Mucosa of descending colon (tissue), 3 donors: Measurements from ENCODE around the gene SCRN1. TPM values are rescaled to one million over a fixed set of nuclear protein-coding genes. Genes with fewer than 3 reads are reported as not detected.

ENCODE experiments used
- ATAC-seq: fragments of 200-7000 bp; cut with Tn5 transposase; one replicate; pipeline ENCODE4 v1.9.1; 2020; ENCODE audit warnings: mild to moderate bottlenecking, moderate library complexity
- DNase-seq, 3 donors: peaks; one replicate each; pipeline ENCODE4 v3.0.0-alpha.2; 2020
- H3K36me3 ChIP-seq: fragments of 200-600 bp; one replicate; pipeline ENCODE4 v1.8.0; 2021; ENCODE audit warnings: low read depth, mild to moderate bottlenecking
- H3K4me1 ChIP-seq: fragments of 200-600 bp; one replicate; pipeline ENCODE4 v1.8.0; 2021; ENCODE audit warnings: low read depth, mild to moderate bottlenecking
- H3K4me3 ChIP-seq: fragments of 200-600 bp; one replicate; pipeline ENCODE4 v1.8.0; 2021; ENCODE audit warnings: mild to moderate bottlenecking
- H3K9me3 ChIP-seq: fragments of 200-600 bp; one replicate; pipeline ENCODE4 v1.8.0; 2021; ENCODE audit warnings: mild to moderate bottlenecking
- intact Hi-C, 2 donors: fragments of 100-400 bp; cut with DNase I in 1 of 2; cut with micrococcal nuclease in 1 of 2; formaldehyde crosslinking; loops; one replicate each; pipeline versions ENCODE4 v1.11.0 to v1.11.1; 2022; cut with DNase I, micrococcal nuclease
- total RNA-seq, 3 donors: library from RNA; stranded (reverse); fragmentation: NEBNext Ultra II Directional in 2 of 3; extraction: Animal tissue kit (Norgen Biotek cat#: 25700) in 2 of 3; gene quantifications; one replicate each; pipeline versions ENCODE4 v1.2.1 to v1.2.4, GENCODE V29; 2021 to 2023
- TF ChIP-seq, protein P1 (sequence below): fragments of 200-600 bp; IDR thresholded peaks from one replicate; pipeline ENCODE4 v1.8.0; 2022; ENCODE audit warnings: antibody characterized with exemption, mild to moderate bottlenecking
- donor health status: DM: no; HTN: no; CAD: no; lungs with moderate emphysema.
- donor health status: DM: no; HTN: no; CAD: no.
- donor health status: DM: no; HTN: yes; CAD: no.

The SCRN1 gene
- total RNA-seq, 3 donors from 2014 or later: 6.4 to 60.2 (median 11.2) TPM

DNA sequence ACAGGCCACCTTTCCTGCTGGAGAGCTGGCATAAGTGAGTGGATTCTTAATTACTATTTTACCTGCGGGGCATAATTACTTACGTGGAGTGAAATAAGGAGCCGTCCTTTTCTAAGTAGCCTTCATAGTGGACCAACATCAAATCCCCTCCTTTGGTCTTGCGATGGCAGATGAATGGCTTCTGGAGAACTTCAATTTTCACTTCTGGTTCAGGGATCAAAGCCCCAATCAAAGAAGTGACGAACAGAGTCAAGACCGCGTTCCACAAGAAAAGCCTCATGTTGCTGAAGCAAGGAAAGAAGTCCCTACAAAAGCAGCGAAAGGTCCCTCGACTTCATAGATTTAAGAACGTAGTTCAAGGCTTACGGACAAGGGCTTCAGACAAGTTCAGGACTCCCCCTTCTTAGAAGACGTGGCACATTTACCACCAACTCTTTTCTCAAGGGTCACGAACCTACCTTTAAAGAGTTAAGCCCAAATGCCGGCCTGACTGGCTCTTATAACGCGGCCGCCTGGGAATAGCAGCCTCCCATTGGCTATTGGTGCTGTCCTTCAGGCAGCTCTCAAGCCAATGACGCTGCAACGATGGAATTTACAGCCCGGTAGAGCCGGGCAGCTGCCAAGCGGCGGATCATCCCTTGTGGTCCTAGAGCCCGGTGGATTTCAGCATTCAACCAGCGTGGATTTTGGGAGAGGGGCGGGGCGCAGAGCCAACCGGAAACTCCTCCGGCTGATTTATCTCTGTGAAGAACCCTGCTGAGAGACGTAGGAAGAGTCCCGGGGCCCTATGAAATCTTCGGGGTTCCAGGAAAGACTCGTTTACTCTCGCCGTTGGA, 36.8 kb upstream of the SCRN1 start, which contains the start of gene FKBP14:
FKBP14 (minus strand) TSS at position 474 of the 836 bp plus-strand sequence; CDS start at position 280, 194 bp downstream.
- peak; percentile 89 for ATAC-seq
- Histone ChIP-seq H3K9me3 (no peaks in the 10 kb centered on the region), H3K4me3 (peak within 1 kb of the TSS; percentile 12), H3K36me3 (no peaks in the 10 kb centered on the region), H3K4me1 (peaks cover 23% of the 10 kb centered on the region)
- intact Hi-C loops: no loop called here
- TF ChIP-seq, protein P1, sequence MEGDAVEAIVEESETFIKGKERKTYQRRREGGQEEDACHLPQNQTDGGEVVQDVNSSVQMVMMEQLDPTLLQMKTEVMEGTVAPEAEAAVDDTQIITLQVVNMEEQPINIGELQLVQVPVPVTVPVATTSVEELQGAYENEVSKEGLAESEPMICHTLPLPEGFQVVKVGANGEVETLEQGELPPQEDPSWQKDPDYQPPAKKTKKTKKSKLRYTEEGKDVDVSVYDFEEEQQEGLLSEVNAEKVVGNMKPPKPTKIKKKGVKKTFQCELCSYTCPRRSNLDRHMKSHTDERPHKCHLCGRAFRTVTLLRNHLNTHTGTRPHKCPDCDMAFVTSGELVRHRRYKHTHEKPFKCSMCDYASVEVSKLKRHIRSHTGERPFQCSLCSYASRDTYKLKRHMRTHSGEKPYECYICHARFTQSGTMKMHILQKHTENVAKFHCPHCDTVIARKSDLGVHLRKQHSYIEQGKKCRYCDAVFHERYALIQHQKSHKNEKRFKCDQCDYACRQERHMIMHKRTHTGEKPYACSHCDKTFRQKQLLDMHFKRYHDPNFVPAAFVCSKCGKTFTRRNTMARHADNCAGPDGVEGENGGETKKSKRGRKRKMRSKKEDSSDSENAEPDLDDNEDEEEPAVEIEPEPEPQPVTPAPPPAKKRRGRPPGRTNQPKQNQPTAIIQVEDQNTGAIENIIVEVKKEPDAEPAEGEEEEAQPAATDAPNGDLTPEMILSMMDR: no peak
- DNase-seq: peak; percentile 95 to 98 (median 97)

DNA sequence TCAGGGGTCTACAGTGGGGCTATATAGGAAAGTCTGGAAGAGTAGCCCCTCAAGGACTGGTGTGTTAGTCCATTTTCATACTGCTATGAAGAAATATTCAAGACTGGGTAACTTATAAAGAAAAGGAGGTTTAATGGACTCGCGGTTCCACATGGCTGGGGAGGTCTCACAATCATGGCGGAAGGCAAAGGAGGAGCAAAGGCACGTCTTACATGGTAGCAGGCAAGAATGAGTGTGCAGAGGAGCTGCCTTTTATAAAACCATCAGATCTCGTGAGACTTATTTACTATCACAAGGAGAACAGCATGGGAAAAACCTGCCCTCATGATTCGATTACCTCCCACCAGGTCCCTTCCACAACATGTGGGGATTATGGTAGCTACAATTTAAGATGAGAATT, 33.9 kb upstream of the SCRN1 start:
- ATAC-seq: no peak
- TF ChIP-seq, protein P1: no peak
- Histone ChIP-seq H3K4me1 (peaks cover 17% of the 10 kb centered on the region), H3K9me3 (no peaks in the 10 kb centered on the region), H3K36me3 (no peaks in the 10 kb centered on the region), H3K4me3 (no peak overlapping the region)
- no peak for DNase-seq
- intact Hi-C loops: no loop called here

DNA sequence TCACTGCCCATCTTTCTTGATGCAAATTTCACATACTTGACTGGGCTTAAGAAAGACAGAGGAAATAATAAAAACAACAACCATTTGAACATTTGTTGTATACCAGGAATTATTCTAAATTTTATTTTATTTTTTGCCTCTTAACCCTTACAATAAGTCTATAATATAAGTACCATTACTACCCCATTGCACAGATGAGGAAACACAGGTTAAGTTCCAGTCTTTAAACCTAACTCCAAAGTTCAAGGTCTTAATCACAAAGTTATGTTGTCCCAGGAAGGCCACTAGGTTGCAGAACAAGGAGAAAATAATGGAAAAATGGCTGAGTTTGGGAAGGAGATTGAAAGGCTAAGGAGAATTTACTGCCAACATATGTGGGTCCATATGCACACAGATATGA, 33.4 kb upstream of the SCRN1 start:
- DNase-seq (no peak), ATAC-seq (no peak)
- H3K4me1 ChIP-seq: peaks cover 17% of the 10 kb centered on the region
- TF ChIP-seq, protein P1: no peak
- intact Hi-C loops: no loop called here
- no peaks in the 10 kb centered on the region for H3K9me3 ChIP-seq
- no peak overlapping the region for H3K4me3 ChIP-seq
- no peaks in the 10 kb centered on the region for H3K36me3 ChIP-seq

DNA sequence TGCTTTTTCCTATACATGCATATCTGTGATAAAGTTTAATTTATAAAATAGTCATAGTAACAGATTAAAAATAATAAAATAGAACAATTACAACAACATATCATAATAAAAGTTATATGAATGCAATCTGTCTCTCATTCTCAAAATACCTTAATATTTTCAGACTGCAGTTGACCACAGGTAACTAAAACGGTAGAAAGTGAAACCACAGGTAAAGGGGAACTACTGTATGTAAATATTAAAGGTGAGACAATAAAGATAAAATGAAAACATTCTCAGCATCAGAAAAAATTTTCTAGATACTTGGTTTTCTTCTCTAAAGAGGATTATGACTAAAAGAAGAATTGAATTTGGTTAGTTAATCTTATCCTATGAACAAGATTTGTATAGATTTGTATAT, 30.9 kb upstream of the SCRN1 start:
- Histone ChIP-seq H3K9me3 (no peaks in the 10 kb centered on the region), H3K36me3 (no peaks in the 10 kb centered on the region), H3K4me3 (no peak overlapping the region), H3K4me1 (peaks cover 9% of the 10 kb centered on the region)
- intact Hi-C loops: no loop called here
- ATAC-seq (no peak), DNase-seq (no peak)
- TF ChIP-seq, protein P1: no peak

DNA sequence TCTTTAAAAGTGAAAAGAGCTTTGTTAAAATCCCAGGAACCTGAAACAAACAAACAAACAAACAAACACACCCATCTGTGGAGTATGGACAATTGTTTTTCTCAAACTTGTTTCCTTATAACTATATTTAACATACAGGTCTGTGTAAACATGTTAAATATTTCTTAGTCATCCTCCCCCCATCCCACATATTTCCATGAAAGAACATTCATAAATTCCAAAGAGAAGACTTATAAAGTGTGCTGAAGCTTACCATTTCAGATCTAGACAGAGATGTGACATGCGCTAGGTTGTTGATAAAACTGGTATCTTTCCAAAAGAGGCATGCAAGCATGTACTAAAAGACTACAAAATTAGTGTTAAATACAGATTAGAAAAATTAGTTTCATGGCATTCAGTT, 30.4 kb upstream of the SCRN1 start:
- intact Hi-C loops: no loop called here
- DNase-seq (no peak), ATAC-seq (no peak)
- Histone ChIP-seq H3K36me3 (no peaks in the 10 kb centered on the region), H3K4me1 (peaks cover 3% of the 10 kb centered on the region), H3K4me3 (no peak overlapping the region), H3K9me3 (no peaks in the 10 kb centered on the region)
- TF ChIP-seq, protein P1: no peak
